HepG2 (cell line): ENCODE results near the gene CYP27A1. TPM values are rescaled to one million over a fixed set of nuclear protein-coding genes. Genes with fewer than 3 reads are reported as not detected.

Source experiments
- ARID3A ChIP-seq: IDR thresholded peaks from 2 replicates; pipeline ENCODE4 v1.6.1; 2012; ENCODE audit warnings: low read depth, low read length, improper control_type of control experiment
- ARNTL ChIP-seq: sonication (generic); formaldehyde crosslinking; IDR thresholded peaks from 2 replicates; pipeline ENCODE4 v1.4.0; 2020; ENCODE audit warnings: mild to moderate bottlenecking, missing genetic modification reagents
- CENPBD1 ChIP-seq: sonication (generic); formaldehyde crosslinking; IDR thresholded peaks from 2 replicates; pipeline ENCODE4 v1.8.0; 2022; ENCODE audit warnings: missing genetic modification reagents, low read depth, mild to moderate bottlenecking, borderline replicate concordance
- CHD2 ChIP-seq: IDR thresholded peaks from 2 replicates; pipeline ENCODE4 v1.6.1; 2011; ENCODE audit warnings: low read depth, low read length, improper control_type of control experiment
- FOXJ3 ChIP-seq: sonication (generic); formaldehyde crosslinking; IDR thresholded peaks from 2 replicates; pipeline ENCODE4 v1.4.0; 2020; ENCODE audit warnings: missing genetic modification reagents, mild to moderate bottlenecking, borderline replicate concordance
- GLI4 ChIP-seq: sonication (generic); formaldehyde crosslinking; IDR thresholded peaks from 2 replicates; pipeline ENCODE4 v1.5.1; 2020; ENCODE audit warnings: missing genetic modification reagents, mild to moderate bottlenecking, moderate library complexity, borderline replicate concordance
- HMG20A ChIP-seq: IDR thresholded peaks from 2 replicates; pipeline ENCODE4 v1.6.1; 2016; ENCODE audit warnings: borderline replicate concordance
- JUNB ChIP-seq: sonication (generic); formaldehyde crosslinking; IDR thresholded peaks from 2 replicates; pipeline ENCODE4 v1.8.0; 2022; ENCODE audit warnings: missing genetic modification reagents, mild to moderate bottlenecking, borderline replicate concordance
- KDM1A ChIP-seq: IDR thresholded peaks from 2 replicates; pipeline ENCODE4 v1.6.1; 2016; ENCODE audit warnings: missing compliant biosample characterization
- KDM3A ChIP-seq: IDR thresholded peaks from 2 replicates; pipeline ENCODE4 v1.6.1; 2018; ENCODE audit warnings: low read depth, missing compliant biosample characterization
- MEIS2 ChIP-seq: sonication (generic); formaldehyde crosslinking; IDR thresholded peaks from 2 replicates; pipeline ENCODE4 v1.9.0; 2021; ENCODE audit warnings: mild to moderate bottlenecking, missing genetic modification reagents
- NR2F1 ChIP-seq, 2 experiments: fragments of 450-650 bp in 1 of 2; formaldehyde crosslinking in 1 of 2; IDR thresholded peaks; 2 replicates each; pipeline versions ENCODE4 v1.5.0 to v1.6.1; 2016 to 2020; ENCODE audit warnings: mild to moderate bottlenecking in 1 of 2, missing compliant biosample characterization in 1 of 2, missing genetic modification reagents in 1 of 2, moderate library complexity in 1 of 2
- NRL ChIP-seq: sonication (generic); formaldehyde crosslinking; IDR thresholded peaks from 2 replicates; pipeline ENCODE4 v1.5.0; 2020; ENCODE audit warnings: missing genetic modification reagents, mild to moderate bottlenecking, moderate library complexity, borderline replicate concordance
- POLR2G ChIP-seq: fragments of 200-400 bp; formaldehyde crosslinking; IDR thresholded peaks from 2 replicates; pipeline ENCODE4 v1.6.1; 2018; ENCODE audit warnings: mild to moderate bottlenecking, low read depth, low read length, moderate library complexity
- PRDM4 ChIP-seq: sonication (generic); formaldehyde crosslinking; IDR thresholded peaks from 2 replicates; pipeline ENCODE4 v1.9.0; 2021; ENCODE audit warnings: missing genetic modification reagents, borderline replicate concordance
- SMARCE1 ChIP-seq: fragments of 450-650 bp; IDR thresholded peaks from 2 replicates; pipeline ENCODE4 v1.6.1; 2017; ENCODE audit warnings: borderline replicate concordance
- TP53 ChIP-seq: sonication (generic); formaldehyde crosslinking; conservative IDR thresholded peaks from 2 replicates; pipeline ENCODE4 v1.4.0; 2020; ENCODE audit warnings: missing genetic modification reagents
- ZKSCAN8 ChIP-seq: IDR thresholded peaks from 2 replicates; pipeline ENCODE4 v1.6.1; 2016; ENCODE audit warnings: borderline replicate concordance, missing genetic modification reagents, missing compliant biosample characterization
- ZNF20 ChIP-seq: sonication (generic); formaldehyde crosslinking; IDR thresholded peaks from 2 replicates; pipeline ENCODE4 v1.4.0; 2020; ENCODE audit warnings: mild to moderate bottlenecking, moderate library complexity, missing genetic modification reagents
- ZNF230 ChIP-seq: sonication (generic); formaldehyde crosslinking; IDR thresholded peaks from 2 replicates; pipeline ENCODE4 v1.4.0; 2020; ENCODE audit warnings: mild to moderate bottlenecking, missing genetic modification reagents
- ZNF260 ChIP-seq: sonication (generic); formaldehyde crosslinking; IDR thresholded peaks from 2 replicates; pipeline ENCODE4 v1.4.0; 2020; ENCODE audit warnings: missing genetic modification reagents, low read depth, mild to moderate bottlenecking, borderline replicate concordance
- ZNF317 ChIP-seq: sonication (generic); formaldehyde crosslinking; IDR thresholded peaks from 2 replicates; pipeline ENCODE4 v1.5.0; 2020; ENCODE audit warnings: mild to moderate bottlenecking, missing genetic modification reagents
- ZNF382 ChIP-seq: sonication (generic); formaldehyde crosslinking; IDR thresholded peaks from 2 replicates; pipeline ENCODE4 v1.5.0; 2020; ENCODE audit warnings: missing genetic modification reagents, mild to moderate bottlenecking, borderline replicate concordance
- ZNF556 ChIP-seq: sonication (generic); formaldehyde crosslinking; IDR thresholded peaks from 2 replicates; pipeline ENCODE4 v1.4.0; 2020; ENCODE audit warnings: mild to moderate bottlenecking, missing genetic modification reagents, borderline replicate concordance
- ZNF777 ChIP-seq: sonication (generic); formaldehyde crosslinking; IDR thresholded peaks from 2 replicates; pipeline ENCODE4 v1.4.0; 2020; ENCODE audit warnings: missing genetic modification reagents
- ZSCAN20 ChIP-seq: sonication (generic); formaldehyde crosslinking; IDR thresholded peaks from 2 replicates; pipeline ENCODE4 v1.4.0; 2020; ENCODE audit warnings: missing genetic modification reagents, mild to moderate bottlenecking, borderline replicate concordance
- polyA plus RNA-seq, 8 experiments: library from polyadenylated mRNA; depleted of rRNA in 3 of 8; stranded (reverse) in 7 of 8; unstranded in 1 of 8; fragments of >200 nt; fragmentation: Illumina TruSeq in 4 of 8; extraction: Trizol in 4 of 8; gene quantifications; 2 replicates each; pipeline versions ENCODE4 v1.2.1 to v1.2.3, GENCODE V29; 2011 to 2016; ENCODE audit warnings: low read depth in 4 of 8, missing spikeins in 1 of 8, mixed read lengths in 1 of 8; ENCODE audit not compliant: insufficient read depth in 1 of 8
- total RNA-seq, 5 experiments: library from RNA; depleted of rRNA; stranded (reverse); fragments of >200 nt; fragmentation: Illumina TruSeq; extraction: Trizol; gene quantifications; 2 replicates each; pipeline ENCODE4 v1.2.3, GENCODE V29; 2016; ENCODE audit warnings: low read depth in 1 of 5

The CYP27A1 gene
- total and polyA plus RNA-seq, 2 of the 13 experiments (the other 11 are each of a cell fraction or from before 2014, with no cell fraction given), result 157 to 266 TPM

GRCh38 chr2:218755567-218756404 lies 26.2 kb upstream of the CYP27A1 start (continued):
- TF ChIP-seq PRDM4 (CRISPR knock-in tag) (0 out of 2 replicates have a peak, but pooled peaks have one; percentile 21), ZKSCAN8 (peak; percentile 93; the same call in 1 of the 2 replicates), ZNF777 (CRISPR knock-in tag) (no peak), MEIS2 (peak; percentile 98), ZSCAN20 (CRISPR knock-in tag) (0 out of 2 replicates have a peak, but pooled peaks have one; percentile 69), ARNTL (CRISPR knock-in tag) (peak; percentile 85; the same call in 1 of the 2 replicates), JUNB (CRISPR knock-in tag) (no peak), NRL (peak; percentile 61; the same call in 1 of the 2 replicates), POLR2G (peak; percentile 89), ZNF317 (CRISPR knock-in tag) (peak; percentile 57), SMARCE1 (no peak; the same call in 1 of the 2 replicates), ZNF20 (no peak), HMG20A (CRISPR knock-in tag) (peak; percentile 95), GLI4 (CRISPR knock-in tag) (no peak), ZNF230 (CRISPR knock-in tag) (peak; percentile 94), CHD2 (peak; percentile 60; the same call in 1 of the 2 replicates), KDM3A (CRISPR knock-in tag) (peak; percentile 90), ZNF556 (CRISPR knock-in tag) (peak; percentile 93; the same call in 1 of the 2 replicates), KDM1A (CRISPR knock-in tag) (peak; percentile 93), TP53 (CRISPR knock-in tag) (peak; percentile 96), CENPBD1 (no peak), ZNF382 (CRISPR knock-in tag) (no peak), NR2F1 (CRISPR knock-in tag; IDR thresholded peaks at IDR 0.05) (peak; percentile 97 to 98), FOXJ3 (peak; percentile 99), ARID3A (peak; percentile 85), ZNF260 (CRISPR knock-in tag) (no peak)
